Activated B cell treated with CpG ODN at 0.5 μM for 24 hours (primary cell): ENCODE results near the gene ESYT2. TPM values are rescaled to one million over a fixed set of nuclear protein-coding genes. Genes with fewer than 3 reads are reported as not detected.

Experiments used
- ATAC-seq: fragments of 200-7000 bp; cut with Tn5 transposase; one replicate; pipeline ENCODE4 v1.10.0; 2021; ENCODE audit warnings: low read depth, mild to moderate bottlenecking, moderate library complexity
- CTCF ChIA-PET: fragments of 350-600 bp; sonication (Branson Sonifier 250); formaldehyde crosslinking; loops from one replicate; lab custom pipeline; 2021; ENCODE audit warnings: antibody characterized with exemption; lab: Charles Lee
- POLR2A ChIA-PET: fragments of 350-600 bp; sonication (Branson Sonifier 250); formaldehyde crosslinking; loops from one replicate; lab custom pipeline; 2021; ENCODE audit warnings: antibody characterized with exemption; lab: Charles Lee
- DNase-seq: peaks from one replicate; pipeline ENCODE4 v3.0.0; 2022
- H3K27ac Mint-ChIP-seq: one replicate; pipeline ENCODE4 v1.8.0; 2020; ENCODE audit warnings: mixed read lengths
- H3K27me3 Mint-ChIP-seq: one replicate; pipeline ENCODE4 v1.8.0; 2021; ENCODE audit warnings: mixed read lengths
- H3K36me3 Mint-ChIP-seq: one replicate; pipeline ENCODE4 v1.8.0; 2021; ENCODE audit warnings: low read depth, mixed read lengths
- H3K4me1 Mint-ChIP-seq: one replicate; pipeline ENCODE4 v1.8.0; 2021; ENCODE audit warnings: mixed read lengths
- H3K4me3 Mint-ChIP-seq: one replicate; pipeline ENCODE4 v1.8.0; 2020; ENCODE audit warnings: mild to moderate bottlenecking, mixed read lengths
- H3K9me3 Mint-ChIP-seq: one replicate; pipeline ENCODE4 v1.8.0; 2020; ENCODE audit warnings: mixed read lengths
- intact Hi-C: fragments of 100-400 bp; cut with micrococcal nuclease; formaldehyde crosslinking; loops from one replicate; pipeline ENCODE4 v1.15.1; 2024
- total RNA-seq: library from RNA; stranded (reverse); gene quantifications from 2 replicates; pipeline ENCODE4 v1.2.3, GENCODE V29; 2022
- TF ChIP-seq, protein P1 (sequence below): fragments of 200-600 bp; IDR thresholded peaks from one replicate; pipeline ENCODE4 v1.8.0; 2022; ENCODE audit warnings: antibody characterized with exemption, mild to moderate bottlenecking

Gene ESYT2
- total RNA-seq, 1 donor from 2014 or later, result 21.3 TPM

- Mint-ChIP-seq H3K27me3 (no peaks in the 10 kb centered on the region), H3K4me3 (no peak overlapping the region), H3K4me1 (no peaks in the 10 kb centered on the region), H3K27ac (no peak overlapping the region), H3K9me3 (no peaks in the 10 kb centered on the region), H3K36me3 (peaks cover 70% of the 10 kb centered on the region)
- TF ChIP-seq, protein P1, sequence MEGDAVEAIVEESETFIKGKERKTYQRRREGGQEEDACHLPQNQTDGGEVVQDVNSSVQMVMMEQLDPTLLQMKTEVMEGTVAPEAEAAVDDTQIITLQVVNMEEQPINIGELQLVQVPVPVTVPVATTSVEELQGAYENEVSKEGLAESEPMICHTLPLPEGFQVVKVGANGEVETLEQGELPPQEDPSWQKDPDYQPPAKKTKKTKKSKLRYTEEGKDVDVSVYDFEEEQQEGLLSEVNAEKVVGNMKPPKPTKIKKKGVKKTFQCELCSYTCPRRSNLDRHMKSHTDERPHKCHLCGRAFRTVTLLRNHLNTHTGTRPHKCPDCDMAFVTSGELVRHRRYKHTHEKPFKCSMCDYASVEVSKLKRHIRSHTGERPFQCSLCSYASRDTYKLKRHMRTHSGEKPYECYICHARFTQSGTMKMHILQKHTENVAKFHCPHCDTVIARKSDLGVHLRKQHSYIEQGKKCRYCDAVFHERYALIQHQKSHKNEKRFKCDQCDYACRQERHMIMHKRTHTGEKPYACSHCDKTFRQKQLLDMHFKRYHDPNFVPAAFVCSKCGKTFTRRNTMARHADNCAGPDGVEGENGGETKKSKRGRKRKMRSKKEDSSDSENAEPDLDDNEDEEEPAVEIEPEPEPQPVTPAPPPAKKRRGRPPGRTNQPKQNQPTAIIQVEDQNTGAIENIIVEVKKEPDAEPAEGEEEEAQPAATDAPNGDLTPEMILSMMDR, result no peak
- ChIA-PET POLR2A (no interaction called here), CTCF (no interaction called here)
- intact Hi-C loops, result no loop called here
- no peak for ATAC-seq
- no peak for DNase-seq
Measured at GRCh38 chr7:158737064-158737695, 92.1 kb downstream of the ESYT2 start.

DNA sequence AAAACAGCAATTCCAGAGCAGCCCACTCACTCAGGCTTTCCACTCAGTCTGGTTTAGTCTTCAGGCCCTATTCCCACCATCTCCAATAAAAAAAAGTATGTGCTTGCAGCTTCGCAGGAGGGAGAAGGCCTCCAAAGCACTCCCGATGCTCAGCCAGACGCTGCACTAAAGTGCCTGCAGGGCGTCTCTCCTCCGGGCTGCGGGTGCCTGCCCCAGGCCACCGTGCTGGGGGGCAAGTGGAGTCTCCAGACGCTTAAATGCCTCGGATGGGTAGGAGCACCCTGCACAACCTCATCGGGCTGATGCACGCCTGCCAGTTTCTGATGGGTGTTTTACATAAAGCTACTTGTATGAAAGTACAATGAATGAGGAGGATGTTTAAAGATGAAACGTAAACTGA is 93.4 kb downstream of the ESYT2 start:
- CTCF ChIA-PET, result no interaction called here
- no peaks in the 10 kb centered on the region for H3K27me3 Mint-ChIP-seq
- peak overlapping the region; percentile 19 for H3K27ac Mint-ChIP-seq
- POLR2A ChIA-PET, result no interaction called here
- peaks cover 68% of the 10 kb centered on the region for H3K36me3 Mint-ChIP-seq
- intact Hi-C loops, result no loop called here
- no peak for DNase-seq
- TF ChIP-seq, protein P1, result no peak
- no peak for ATAC-seq
- no peak overlapping the region for H3K4me3 Mint-ChIP-seq
- no peaks in the 10 kb centered on the region for H3K9me3 Mint-ChIP-seq
- H3K4me1 Mint-ChIP-seq, result no peaks in the 10 kb centered on the region

GRCh38 chr7:158734861-158735260 is 94.4 kb downstream of the ESYT2 start:
- Mint-ChIP-seq H3K9me3 (no peaks in the 10 kb centered on the region), H3K4me1 (no peaks in the 10 kb centered on the region), H3K27ac (no peak overlapping the region), H3K36me3 (peaks cover 64% of the 10 kb centered on the region), H3K4me3 (no peak overlapping the region), H3K27me3 (no peaks in the 10 kb centered on the region)
- ATAC-seq, result no peak
- ChIA-PET CTCF (no interaction called here), POLR2A (no interaction called here)
- intact Hi-C loops, result no loop called here
- TF ChIP-seq, protein P1, result no peak
- no peak for DNase-seq

DNA sequence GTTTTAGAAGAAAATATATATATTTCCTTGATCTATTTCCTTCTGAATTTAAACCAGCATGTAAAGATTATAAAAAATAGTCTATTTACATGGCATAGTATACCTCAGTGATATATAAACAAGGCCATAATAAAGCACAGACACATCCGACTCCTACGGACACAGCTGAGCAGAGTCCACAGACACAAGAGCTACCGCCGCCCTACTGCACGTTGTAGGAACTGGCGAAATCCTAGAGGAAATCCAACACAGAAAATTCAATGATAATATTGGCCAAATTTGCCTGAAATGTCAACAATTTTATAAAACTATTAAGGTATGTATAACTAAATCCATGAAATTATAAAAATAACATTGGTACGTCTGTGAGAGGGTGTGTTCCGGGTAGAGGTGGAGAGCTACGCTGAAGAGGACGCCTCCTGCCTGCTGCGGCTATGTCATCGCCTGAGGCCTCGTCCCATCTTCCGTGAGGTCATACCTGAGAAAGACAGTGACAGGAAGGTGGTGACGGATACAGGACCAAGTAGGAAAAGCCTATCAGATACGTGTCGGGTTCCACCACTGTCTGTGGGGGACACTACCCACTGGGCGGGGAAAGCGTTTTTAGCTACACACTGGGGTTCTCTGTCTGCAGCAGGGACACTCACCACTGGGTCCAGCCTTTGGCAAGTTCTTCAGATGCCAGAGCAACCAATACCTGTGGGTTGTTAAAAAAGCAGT is 95.4 kb downstream of the ESYT2 start:
- TF ChIP-seq, protein P1, result no peak
- Mint-ChIP-seq H3K4me1 (no peaks in the 10 kb centered on the region), H3K4me3 (no peak overlapping the region)

DNA sequence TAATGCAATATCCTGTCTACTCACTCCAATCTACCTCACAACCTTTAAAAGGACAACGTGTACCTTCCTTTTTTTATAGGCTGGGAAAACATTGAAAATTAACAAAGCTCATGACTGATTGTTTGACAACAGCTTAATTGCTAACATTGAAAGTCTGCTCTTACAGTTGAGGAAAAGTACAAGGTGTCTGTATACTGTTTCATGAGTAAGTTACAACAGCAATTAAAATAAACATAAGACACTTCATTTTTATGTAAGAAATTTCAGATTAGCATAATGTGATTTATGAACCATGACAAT is 96.1 kb downstream of the ESYT2 start:
- ChIA-PET CTCF (no interaction called here), POLR2A (no interaction called here)
- Mint-ChIP-seq H3K27me3 (no peaks in the 10 kb centered on the region), H3K4me3 (no peak overlapping the region), H3K36me3 (peaks cover 50% of the 10 kb centered on the region), H3K4me1 (no peaks in the 10 kb centered on the region), H3K27ac (no peak overlapping the region), H3K9me3 (no peaks in the 10 kb centered on the region)
- ATAC-seq, result no peak
- no peak for DNase-seq
- TF ChIP-seq, protein P1, result no peak
- intact Hi-C loops, result no loop called here

More for the DNA sequence above, 95.4 kb downstream of the ESYT2 start:
- Mint-ChIP-seq H3K36me3 (peaks cover 57% of the 10 kb centered on the region), H3K27ac (no peak overlapping the region), H3K27me3 (no peaks in the 10 kb centered on the region), H3K9me3 (no peaks in the 10 kb centered on the region)
- ChIA-PET POLR2A (no interaction called here), CTCF (no interaction called here)
- intact Hi-C loops, result no loop called here
- ATAC-seq, result no peak
- no peak for DNase-seq
